Choroid plexus epithelial cell (primary cell): ENCODE measurements around the gene COG5.

Experiments used
- DNase-seq: peaks from one replicate; pipeline ENCODE4 v3.0.0-alpha.2; 2010; ENCODE audit warnings: low read depth
- H3K4me3 ChIP-seq: 2 replicates; pipeline ENCODE4 v1.5.1; 2011; ENCODE audit warnings: low read depth, mild to moderate bottlenecking, control low read depth, low read length, moderate library complexity
- CTCF ChIP-seq: conservative IDR thresholded peaks from 2 replicates; pipeline ENCODE4 v1.5.1; 2011; ENCODE audit warnings: low read depth, mild to moderate bottlenecking, control low read depth, inconsistent platforms, low read length, moderate library complexity

Gene COG5

DNA sequence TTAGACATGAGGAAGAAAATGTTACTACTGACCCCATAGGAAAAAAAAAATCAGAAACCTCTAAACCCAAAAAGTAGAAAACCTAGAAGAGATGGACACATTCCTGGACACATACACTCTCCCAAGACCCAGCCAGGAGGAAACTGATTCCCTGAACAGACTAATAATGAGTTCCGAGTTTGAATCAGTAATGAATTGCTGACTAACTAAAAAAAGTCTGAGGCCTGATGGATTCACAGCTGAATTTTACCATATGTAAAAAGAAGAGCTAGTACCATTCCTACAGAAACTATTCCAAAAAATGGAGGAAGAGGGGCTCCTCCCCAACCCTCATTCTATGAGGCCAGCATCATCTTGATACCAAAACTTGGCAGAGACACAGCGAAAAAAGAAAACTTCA, 319.1 kb downstream of the COG5 start:
- H3K4me3 ChIP-seq = no peak overlapping the region
- TF ChIP-seq CTCF = no peak
- no peak for DNase-seq

GRCh38 chr7:107242267-107242666, 321.5 kb downstream of the COG5 start:
- DNase-seq = no peak
- no peak overlapping the region for H3K4me3 ChIP-seq
- TF ChIP-seq CTCF = no peak

DNA sequence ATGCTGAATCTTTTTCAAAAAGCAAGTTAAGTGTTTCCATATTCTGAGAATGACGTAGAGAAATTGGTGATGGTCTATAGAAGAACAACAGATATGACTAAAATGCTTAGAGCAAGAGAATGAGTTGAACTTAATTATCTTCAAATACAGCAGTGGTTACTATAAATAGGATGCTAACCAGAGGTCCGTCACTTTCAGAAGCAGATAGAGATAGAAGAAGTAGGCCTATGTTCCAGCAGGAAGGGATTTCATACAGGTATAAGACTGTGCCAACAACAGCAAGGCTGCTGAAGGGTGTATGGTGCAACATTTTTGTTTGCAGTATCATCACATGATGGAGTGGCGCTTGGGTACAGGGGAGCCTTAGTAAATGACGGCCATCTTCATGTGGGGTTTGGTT, 326.3 kb downstream of the COG5 start:
- DNase-seq = no peak
- no peak overlapping the region for H3K4me3 ChIP-seq
- TF ChIP-seq CTCF = no peak

DNA sequence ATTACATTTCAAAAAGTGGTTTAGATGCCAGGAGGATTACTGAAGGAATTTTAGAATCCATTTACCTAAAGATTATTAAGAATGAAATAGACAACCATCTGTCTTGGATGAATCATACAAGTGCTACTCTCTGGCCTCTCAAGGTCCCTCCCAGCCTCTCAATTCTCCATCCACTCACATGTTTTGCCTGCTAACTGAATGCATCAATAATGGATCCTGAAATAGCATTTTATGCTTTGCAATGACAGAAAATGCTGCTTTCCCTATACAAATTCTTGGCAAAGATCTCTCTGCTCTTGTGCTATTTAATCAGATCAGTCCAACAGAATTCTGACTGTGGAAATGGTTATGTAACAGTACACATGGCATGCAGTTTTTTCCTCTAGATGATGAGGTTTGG, 326.9 kb downstream of the COG5 start:
- no peak overlapping the region for H3K4me3 ChIP-seq
- peak; percentile 23 for DNase-seq
- no peak for TF ChIP-seq CTCF

- no peak overlapping the region for H3K4me3 ChIP-seq
- no peak for TF ChIP-seq CTCF
- DNase-seq = no peak
Measured at GRCh38 chr7:107234436-107234835, 329.3 kb downstream of the COG5 start.

- H3K4me3 ChIP-seq = no peak overlapping the region
- TF ChIP-seq CTCF = no peak
- DNase-seq = no peak
Measured at GRCh38 chr7:107233981-107234380, 329.7 kb downstream of the COG5 start.

GRCh38 chr7:107233174-107233573, 330.5 kb downstream of the COG5 start:
- no peak for TF ChIP-seq CTCF
- H3K4me3 ChIP-seq = no peak overlapping the region
- DNase-seq = peak; percentile 7
